ENCODE data around the gene CEBPB.

CEBPB gene

GRCh38 chr20:50227506-50227905, 36.9 kb downstream of the CEBPB start:
- TF ChIP-seq, protein P1, sequence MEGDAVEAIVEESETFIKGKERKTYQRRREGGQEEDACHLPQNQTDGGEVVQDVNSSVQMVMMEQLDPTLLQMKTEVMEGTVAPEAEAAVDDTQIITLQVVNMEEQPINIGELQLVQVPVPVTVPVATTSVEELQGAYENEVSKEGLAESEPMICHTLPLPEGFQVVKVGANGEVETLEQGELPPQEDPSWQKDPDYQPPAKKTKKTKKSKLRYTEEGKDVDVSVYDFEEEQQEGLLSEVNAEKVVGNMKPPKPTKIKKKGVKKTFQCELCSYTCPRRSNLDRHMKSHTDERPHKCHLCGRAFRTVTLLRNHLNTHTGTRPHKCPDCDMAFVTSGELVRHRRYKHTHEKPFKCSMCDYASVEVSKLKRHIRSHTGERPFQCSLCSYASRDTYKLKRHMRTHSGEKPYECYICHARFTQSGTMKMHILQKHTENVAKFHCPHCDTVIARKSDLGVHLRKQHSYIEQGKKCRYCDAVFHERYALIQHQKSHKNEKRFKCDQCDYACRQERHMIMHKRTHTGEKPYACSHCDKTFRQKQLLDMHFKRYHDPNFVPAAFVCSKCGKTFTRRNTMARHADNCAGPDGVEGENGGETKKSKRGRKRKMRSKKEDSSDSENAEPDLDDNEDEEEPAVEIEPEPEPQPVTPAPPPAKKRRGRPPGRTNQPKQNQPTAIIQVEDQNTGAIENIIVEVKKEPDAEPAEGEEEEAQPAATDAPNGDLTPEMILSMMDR (IDR thresholded peaks at IDR 0.05; ENCODE audit: extremely low read depth, missing control alignments) = no peak
- DNase-seq (ENCODE audit: low spot score) = no peak

DNA sequence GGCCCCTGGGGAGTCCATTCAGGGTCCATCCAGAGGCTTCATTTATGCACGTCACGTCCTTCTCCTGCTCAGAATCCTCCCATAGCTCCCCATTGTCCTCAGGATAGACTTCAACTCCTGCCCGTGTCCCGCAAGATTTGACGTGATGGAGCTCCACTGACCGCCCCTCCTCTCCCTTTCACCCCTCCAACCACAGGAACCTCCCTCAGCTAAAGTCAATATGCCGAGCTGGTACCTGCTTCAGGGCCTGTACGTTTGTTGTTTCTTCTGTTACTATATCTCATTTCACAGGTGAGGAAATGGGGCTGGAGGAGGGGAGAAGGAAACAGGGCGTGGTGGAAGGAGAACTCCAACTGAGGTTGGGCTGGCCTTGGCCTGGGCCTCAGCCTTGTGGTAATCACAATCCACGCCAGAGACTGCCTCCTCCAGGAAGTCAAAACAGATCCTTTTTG, 38.6 kb downstream of the CEBPB start:
- TF ChIP-seq, protein P1 (IDR thresholded peaks at IDR 0.05; ENCODE audit: extremely low read depth, missing control alignments) = no peak
- no peak for DNase-seq (ENCODE audit: low spot score)

DNA sequence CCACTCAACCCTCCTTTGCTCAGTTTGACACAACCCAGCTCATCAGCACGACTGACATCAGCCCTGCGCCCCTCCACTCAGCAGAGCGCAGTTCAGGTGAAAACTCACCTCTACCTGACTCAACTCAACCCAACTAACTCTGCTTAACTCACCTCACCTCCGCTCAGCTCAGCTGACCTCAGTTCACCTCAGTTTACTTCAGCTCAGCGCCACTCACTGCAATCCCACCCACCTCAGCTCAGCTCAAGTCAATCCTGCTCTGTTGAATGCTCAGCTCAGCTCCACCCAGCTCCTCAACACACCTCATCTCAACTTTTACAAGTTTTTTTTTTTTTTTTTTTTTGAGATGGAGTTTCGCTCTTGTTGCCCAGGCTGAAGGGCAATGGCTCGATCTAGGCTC, 39.6 kb downstream of the CEBPB start:
- DNase-seq (ENCODE audit: low spot score) = no peak
- TF ChIP-seq, protein P1 (IDR thresholded peaks at IDR 0.05; ENCODE audit: extremely low read depth, missing control alignments) = no peak

DNA sequence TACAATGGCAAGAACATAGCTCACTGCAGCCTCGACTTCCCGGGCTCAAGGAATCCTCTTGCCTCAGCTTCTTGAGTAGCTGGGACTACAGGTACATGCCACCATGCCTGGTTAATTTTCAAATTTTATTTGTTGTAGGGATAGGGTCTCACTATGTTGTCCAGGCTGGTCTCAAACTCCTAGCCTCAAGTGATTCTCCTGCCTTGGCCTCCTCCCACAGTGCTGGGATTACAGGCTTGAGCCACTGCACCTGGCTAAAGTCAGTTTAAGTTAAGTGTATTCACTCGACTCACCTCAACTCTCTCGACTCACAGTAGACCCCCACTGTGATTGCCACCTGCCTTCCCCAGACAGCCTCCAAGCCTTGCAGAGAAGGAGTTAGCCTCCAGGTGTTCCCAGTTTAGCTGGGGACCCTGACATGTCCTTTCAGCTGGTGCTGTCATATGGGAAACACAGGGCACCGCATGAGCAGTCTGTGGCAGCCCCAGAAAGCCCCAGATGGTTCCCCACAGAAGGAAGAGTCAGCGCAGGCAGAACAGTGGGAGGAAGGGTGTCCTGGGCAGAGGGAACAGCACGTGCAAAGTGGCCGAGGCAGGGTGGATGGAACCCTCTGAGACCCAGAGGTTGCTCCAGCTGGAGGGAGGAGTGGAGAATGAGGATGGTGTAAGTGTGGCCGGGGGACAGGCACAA, 40.4 kb downstream of the CEBPB start:
- TF ChIP-seq, protein P1 (IDR thresholded peaks at IDR 0.05; ENCODE audit: extremely low read depth, missing control alignments) = no peak
- no peak for DNase-seq (ENCODE audit: low spot score)

- no peak for DNase-seq (ENCODE audit: low spot score)
- TF ChIP-seq, protein P1 (IDR thresholded peaks at IDR 0.05; ENCODE audit: extremely low read depth, missing control alignments) = no peak
These were observed 41.2 kb downstream of the CEBPB start for GRCh38 chr20:50231854-50232253.

GRCh38 chr20:50232651-50233324, 42.2 kb downstream of the CEBPB start:
- TF ChIP-seq, protein P1 (IDR thresholded peaks at IDR 0.05; ENCODE audit: extremely low read depth, missing control alignments) = no peak
- no peak for DNase-seq (ENCODE audit: low spot score)
